ENCODE data around the gene IGSF23.

IGSF23 gene, protein sequence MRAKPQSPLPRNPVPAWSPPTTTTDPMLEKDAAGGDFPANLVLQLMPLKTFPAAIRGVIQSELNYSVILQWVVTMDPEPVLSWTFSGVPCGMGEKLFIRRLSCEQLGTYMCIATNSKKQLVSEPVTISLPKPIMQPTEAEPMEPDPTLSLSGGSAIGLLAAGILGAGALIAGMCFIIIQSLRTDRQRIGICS

DNA sequence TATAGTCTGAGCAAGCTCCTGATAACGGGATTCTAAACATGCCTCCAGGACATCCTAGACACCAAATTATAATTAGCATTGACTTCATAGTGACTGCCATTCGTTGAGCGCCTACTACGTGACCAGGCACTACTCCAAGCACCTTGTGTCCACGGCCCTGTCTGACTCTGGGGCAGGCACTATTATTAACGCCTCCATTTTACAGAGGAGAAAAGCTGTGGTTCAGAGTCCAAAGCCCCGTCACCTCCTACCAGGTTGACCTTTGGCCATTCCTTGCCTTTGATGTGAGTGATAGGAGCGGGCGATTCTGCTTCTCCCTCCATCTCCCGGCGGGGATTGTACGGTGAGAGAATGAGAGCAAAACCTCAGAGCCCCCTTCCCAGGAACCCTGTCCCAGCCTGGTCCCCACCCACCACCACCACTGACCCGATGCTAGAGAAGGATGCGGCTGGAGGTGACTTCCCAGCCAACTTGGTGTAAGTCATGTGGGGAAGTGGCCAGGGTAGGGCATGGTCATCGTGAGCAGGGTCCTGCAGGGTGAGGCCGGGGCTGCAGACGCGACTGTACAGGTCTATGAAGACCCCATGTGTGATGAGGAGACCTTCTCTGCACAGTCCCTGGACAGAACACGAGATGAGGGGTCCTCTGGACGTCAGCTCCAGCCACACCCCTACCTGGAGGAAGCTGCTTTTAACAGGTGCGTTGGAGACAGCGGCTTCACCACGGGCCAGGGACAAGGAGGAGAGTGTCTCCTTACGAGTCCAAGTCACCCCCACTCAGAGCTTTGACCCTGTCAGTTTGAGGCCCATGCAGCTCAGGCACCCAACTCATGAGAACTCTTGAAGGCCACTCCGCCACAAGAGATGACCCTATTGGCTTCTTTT, at the start of gene IGSF23:
Gene IGSF23, plus strand, starts transcription at position 269 of the 884 bp plus-strand sequence. Its CDS starts 83 bp downstream, at position 352.
- no peak for DNase-seq (ENCODE audit: low read depth)

DNA sequence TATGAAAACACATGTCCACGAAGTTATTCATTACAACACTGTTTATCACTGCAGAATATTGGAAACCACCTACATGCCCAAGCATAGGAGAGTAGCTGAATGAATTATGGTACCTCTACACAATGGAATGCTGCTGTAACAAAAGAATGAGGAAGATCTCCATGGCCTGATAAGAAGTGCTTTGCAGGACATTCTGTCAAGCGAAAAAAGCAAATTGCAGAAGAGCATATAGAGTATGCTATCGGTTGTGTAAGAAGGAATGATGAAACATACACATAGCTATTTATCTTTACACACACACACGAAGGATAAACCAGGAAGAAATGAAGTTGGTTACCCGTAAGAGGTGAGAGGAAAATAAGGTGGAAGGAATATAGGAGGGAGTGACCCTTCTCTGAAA, 46.4 kb upstream of the IGSF23 start:
- no peak for DNase-seq (ENCODE audit: low read depth)

- DNase-seq (ENCODE audit: low read depth): no peak
Measured at GRCh38 chr19:44567745-44568144, 45.6 kb upstream of the IGSF23 start.

- no peak for DNase-seq (ENCODE audit: low read depth)
Measured at GRCh38 chr19:44570603-44570983, 42.8 kb upstream of the IGSF23 start.

DNA sequence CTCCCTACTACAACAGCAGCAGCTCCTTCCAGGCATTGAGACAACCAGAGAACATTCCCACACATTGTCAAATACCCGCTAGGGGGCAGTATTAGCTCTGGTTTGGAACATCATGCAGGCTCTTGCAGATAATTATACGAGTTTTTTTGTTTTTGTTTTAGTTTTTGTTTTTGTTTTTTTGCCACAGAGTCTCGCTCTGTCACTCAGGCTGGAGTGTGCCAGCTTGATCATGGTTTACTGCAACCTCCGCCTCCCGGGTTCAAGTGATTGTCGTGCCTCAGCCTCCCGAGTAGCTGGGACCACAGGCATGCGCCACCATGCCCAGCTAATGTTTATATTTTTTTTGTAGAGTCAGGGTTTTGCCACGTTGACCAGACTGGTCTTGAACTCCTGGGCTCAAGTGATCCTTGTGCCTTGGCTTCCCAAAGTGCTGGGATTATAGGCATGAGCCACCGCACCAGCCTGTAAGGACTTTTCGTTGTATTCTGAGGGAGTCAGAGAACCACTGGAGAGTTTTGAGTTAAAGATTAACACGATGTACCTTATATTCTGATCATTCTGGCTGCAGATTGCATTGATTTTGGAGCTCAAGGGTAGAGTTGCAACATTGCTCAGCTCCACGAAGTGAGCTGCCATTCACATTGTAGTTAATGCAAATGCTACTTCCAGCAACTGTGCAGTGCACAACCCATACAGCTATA, 42.2 kb upstream of the IGSF23 start:
- peak; percentile 37 for DNase-seq (ENCODE audit: low read depth)

DNA sequence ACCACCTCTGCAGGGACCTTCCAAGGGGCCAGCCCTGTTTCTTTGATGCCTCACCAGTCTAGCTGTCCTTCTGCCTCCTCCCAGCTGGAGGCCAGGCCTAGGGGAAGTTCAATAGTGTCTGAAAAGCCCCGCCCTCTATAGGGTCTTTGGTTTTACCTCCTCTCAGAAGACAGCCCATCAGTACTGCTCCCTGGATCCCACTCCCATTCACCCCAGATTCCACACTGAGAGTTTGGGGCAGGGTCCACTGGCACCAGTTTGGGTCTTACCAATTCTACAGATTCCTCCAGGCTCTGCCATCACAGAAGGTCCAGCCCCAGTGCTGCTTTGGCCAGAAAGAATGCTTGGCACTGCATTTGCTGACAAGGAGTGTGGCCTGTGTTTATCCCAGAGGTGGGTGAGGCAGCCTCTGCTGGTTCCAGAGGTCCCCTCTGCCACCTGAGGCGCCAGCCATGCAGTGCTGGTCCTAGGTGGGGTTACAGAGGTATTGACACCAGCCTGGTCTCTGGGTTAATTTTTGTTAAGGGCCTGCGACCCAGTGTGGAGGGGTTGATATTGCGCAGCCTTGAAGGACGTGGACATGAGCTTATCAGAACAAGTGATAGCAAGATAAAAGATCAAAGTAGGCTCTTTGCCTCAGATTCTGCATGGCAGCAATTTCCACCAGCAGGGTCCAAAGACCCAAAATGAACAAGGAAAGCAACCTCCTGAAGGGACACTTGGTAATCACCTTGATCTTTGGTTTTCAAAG, 41.4 kb upstream of the IGSF23 start:
- no peak for DNase-seq (ENCODE audit: low read depth)

DNA sequence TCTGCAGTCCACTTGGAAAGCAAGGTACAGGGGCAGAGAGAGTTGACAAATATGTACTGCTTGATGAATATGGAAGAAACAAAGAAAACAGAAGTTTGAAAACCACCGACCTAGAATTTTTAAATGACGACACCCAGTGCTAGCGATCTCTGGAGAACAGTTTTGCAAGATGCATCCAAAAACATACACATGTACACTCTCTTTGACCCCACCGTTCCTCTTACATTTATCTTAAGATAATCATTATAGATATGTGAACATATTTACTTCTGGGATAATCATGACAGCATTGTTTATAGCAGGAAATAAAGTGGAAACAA, 40.8 kb upstream of the IGSF23 start:
- no peak for DNase-seq (ENCODE audit: low read depth)

- DNase-seq (ENCODE audit: low read depth): no peak
Measured at GRCh38 chr19:44573183-44573582, 40.2 kb upstream of the IGSF23 start.

DNA sequence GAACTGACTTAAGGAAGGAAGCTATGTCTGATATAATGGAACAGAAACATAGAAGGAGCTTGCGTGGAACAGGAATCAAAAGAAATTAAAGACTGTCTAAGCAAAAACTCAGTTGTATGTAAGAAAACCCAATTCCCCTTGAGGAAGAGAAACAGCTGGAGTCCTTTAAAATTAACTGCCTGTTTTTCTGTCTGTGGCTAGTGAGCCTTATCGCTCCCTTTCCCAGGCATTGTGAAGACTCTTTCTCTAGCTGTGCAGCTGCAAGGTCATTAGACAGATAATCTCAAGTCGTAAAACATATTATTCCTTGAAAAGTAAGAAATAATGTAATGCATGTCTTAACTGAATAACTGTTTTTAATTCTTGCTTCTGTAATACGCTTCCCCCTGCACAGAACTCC, 39.7 kb upstream of the IGSF23 start:
- DNase-seq (ENCODE audit: low read depth): no peak

DNA sequence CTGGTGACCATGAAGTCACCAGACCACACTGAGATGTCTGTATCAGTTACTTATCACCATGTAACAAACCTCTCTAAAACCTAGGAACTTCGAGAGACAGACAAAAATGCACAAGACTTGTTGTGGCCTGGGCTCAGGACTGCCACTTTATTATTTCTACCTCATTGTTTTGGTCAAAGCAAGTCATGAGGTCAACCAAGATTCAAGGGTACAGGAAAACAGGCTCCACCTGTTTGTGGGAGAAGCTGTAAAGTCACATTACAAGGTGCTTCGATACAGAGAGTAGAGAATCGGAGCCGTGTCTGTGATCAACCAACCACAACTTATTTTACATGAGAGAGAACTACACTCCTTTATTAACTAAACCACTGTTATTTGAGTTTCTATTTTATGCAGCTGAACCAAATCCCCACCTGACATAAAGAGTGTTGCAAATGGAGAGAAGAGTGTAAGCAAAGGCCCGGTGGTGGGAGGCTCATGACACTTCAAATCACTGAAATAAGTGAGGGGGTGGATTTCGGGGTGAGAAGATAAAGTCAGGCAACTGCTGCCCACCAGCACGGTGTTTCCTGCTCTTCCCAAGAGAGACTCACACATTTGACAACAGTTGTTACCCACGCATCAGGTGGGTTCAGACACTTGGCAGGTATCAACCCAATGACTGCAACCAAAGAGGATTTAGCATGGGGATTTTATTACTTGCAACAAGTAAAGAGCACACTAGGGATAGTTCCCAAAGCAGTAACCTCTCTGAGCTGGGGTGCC, 39.0 kb upstream of the IGSF23 start:
- DNase-seq (ENCODE audit: low read depth): no peak

- DNase-seq (ENCODE audit: low read depth): no peak
Measured at GRCh38 chr19:44575116-44575700, 38.2 kb upstream of the IGSF23 start.

- DNase-seq (ENCODE audit: low read depth): no peak
Measured at GRCh38 chr19:44576843-44577565, 36.4 kb upstream of the IGSF23 start.

- no peak for DNase-seq (ENCODE audit: low read depth)
Measured at GRCh38 chr19:44577566-44577874, 35.8 kb upstream of the IGSF23 start.

DNA sequence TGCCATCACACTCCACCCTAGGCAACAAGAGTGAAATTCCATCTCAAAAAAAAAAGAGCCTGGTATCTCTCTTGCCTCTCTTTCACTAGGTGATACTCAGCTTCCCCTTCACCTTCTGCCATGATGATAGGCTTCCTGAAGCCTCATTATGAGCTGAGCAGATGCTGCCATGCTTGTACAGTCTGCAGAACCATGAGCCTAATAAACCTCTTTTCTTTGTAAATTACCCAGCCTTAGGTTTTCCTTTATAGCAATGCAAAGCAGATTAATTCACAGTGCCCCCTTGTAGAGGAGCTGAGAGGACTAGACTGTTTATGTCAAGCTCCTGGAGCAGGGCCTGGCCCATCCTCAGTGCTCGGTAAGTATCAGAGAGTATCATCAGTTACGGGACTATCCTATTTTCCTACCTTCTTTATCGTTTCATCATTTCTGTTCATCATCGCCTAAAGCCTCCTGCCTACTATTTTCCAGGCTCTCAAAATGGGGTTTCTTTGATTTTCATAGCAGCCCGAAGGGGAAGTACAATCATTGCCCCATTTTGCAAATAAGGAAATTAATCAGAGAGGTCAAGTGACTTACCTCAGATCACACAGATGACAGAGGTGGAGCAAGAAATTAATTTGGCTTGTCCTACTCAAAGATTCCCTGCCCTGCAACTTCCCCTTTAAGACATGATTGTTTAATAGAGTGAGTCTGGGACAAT, 33.5 kb upstream of the IGSF23 start:
- no peak for DNase-seq (ENCODE audit: low read depth)

DNA sequence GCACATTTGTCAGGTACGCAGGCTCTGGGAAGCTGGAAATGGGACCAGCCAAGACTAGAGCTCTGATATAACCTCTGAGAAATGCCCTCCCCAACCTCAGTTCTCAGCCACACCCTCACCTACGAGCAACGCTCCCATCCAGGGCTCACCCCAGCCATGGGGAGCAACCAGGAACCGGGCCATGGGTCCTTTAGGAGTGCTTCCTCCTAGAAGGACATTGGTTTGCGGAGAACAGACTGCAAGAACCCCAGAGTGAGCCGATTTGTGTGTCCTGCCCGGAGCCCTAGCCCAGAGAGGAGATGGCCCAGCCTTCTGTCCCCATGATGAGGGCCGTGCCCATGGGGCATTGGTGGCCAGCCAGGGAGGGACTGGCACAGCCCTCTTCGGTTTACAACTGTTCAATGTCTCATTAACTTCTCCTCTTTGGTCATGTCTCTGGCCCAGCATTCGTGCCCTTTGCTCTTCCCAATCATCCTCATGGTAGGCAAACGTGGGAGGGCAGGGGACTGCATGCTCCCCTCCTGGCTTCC, 32.9 kb upstream of the IGSF23 start:
- no peak for DNase-seq (ENCODE audit: low read depth)

GRCh38 chr19:44581288-44581687, 32.1 kb upstream of the IGSF23 start:
- no peak for DNase-seq (ENCODE audit: low read depth)

DNA sequence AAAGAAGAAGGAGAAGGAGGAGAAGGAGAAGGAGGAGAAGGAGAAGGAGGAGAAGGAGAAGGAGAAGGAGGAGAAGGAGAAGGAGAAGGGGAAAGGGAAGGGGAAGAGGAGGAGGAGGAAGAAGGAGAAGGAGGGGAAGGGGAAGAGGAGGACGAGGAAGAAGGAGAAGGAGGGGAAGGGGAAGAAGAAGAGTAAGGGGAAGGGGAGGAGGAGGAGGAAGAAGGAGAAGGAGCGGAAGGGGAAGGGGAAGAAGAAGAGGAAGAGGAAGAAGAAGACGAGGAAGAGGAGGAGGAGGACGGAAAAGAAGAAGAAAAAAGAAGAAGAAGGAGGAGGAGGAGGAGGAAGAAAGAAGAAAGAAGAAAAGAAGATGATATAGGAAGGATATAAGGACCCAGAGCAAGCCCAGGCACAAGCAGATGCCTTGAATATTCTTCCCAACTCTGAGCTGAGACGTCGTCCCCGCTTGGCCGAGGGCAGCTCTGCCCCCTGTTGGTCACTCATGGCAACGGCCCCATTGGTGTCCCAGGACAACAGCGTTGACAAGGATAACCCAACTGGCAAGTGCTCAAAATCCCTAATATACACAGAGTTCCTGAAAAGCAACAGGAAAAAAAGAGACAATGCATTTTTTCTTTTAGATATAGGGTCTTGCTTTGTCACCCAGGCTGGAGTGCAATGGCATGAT, 30.6 kb upstream of the IGSF23 start:
- DNase-seq (ENCODE audit: low read depth): no peak

DNA sequence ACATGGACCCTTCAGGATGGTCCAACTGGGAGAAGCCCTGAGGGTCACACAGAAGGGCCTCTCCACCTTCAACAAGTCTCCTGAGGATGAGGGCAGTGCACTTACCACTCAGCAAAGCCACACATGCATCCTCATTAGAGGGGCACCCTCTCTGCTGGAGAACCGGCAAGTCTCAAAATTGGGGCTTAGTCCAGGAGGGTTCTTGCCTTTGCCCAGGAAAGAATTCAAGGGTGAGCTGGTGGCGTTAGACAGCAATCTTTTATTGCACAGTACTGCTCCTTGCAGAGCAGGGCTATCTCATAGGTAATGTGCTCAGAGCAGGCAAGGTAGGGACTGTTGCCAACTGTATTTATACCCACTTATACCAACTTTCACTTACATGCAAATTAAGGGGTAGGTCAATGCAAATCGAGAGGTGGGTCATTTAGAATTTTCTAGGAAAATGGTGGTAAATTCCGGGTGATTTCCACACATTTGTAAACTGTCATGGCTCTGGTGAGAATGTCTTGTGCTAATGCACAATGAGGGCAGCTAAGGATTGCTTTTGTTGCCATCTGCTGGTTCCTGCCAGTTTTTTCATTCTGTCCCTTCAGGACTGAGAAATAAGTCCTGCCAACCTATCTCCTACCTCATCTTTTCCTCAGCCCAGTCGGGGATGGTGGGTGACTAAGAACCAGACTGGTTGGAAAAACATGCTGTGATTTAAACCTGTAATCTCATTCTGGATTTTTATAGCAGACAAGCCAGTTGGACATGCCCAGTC, 27.8 kb upstream of the IGSF23 start:
- DNase-seq (ENCODE audit: low read depth): no peak

All from stimulated activated CD8-positive, alpha-beta memory T cell treated with anti-CD3 and anti-CD28 coated beads, Interleukin-12 subunit alpha, Interleukin-12 subunit beta, amount 100 ng/mL, for 1 hour (primary cell).